H1 (cell line): ENCODE data around the gene PIM1. TPM values are rescaled to one million over a fixed set of nuclear protein-coding genes. Genes with fewer than 3 reads are reported as not detected.

Experiments
- CTCF ChIA-PET: fragments of 300-600 bp; sonication (Branson Sonifier 250); formaldehyde crosslinking; loops from one replicate; lab custom pipeline; 2021; ENCODE audit not compliant: partially characterized antibody; lab: Charles Lee
- POLR2A ChIA-PET: fragments of 300-600 bp; sonication (Branson Sonifier 250); formaldehyde crosslinking; loops from one replicate; lab custom pipeline; 2021; ENCODE audit warnings: inconsistent platforms; ENCODE audit not compliant: partially characterized antibody; lab: Charles Lee
- DNase-seq, 2 experiments: peaks; one replicate each; pipeline versions ENCODE4 v3.0.0 to v3.0.0-alpha.2; 2010 to 2022; ENCODE audit warnings: low spot score in 2 of 2, low read depth in 1 of 2, mixed read lengths in 1 of 2
- FAIRE-seq: peaks from 2 replicates; lab custom pipeline; 2011; peaks lifted over from hg19 to GRCh38; lab: Jason Lieb, UNC
- H2AFZ ChIP-seq: 2 replicates; pipeline ENCODE4 v1.8.1; 2012; ENCODE audit warnings: low read length, inconsistent platforms
- H2AK5ac ChIP-seq: 2 replicates; pipeline ENCODE4 v1.6.1; 2013; ENCODE audit warnings: low read depth, low read length
- H2BK120ac ChIP-seq: replicated peaks from 2 replicates; pipeline ENCODE3; 2013; ENCODE audit warnings: low read depth, low read length, inconsistent platforms
- H2BK12ac ChIP-seq: 2 replicates; pipeline ENCODE4 v1.6.1; 2013; ENCODE audit warnings: low read depth, low read length
- H2BK15ac ChIP-seq: 2 replicates; pipeline ENCODE4 v1.6.1; 2013; ENCODE audit warnings: low read length
- H2BK20ac ChIP-seq: 2 replicates; pipeline ENCODE4 v1.6.1; 2013; ENCODE audit warnings: low read length
- H2BK5ac ChIP-seq: 2 replicates; pipeline ENCODE4 v1.6.1; 2013; ENCODE audit warnings: low read depth, low read length
- H3K14ac ChIP-seq: 2 replicates; pipeline ENCODE4 v1.6.1; 2013; ENCODE audit warnings: inconsistent platforms; ENCODE audit not compliant: insufficient read length
- H3K18ac ChIP-seq: 2 replicates; pipeline ENCODE4 v1.6.1; 2013; ENCODE audit warnings: low read length; ENCODE audit errors: extremely low read depth
- H3K23ac ChIP-seq: 2 replicates; pipeline ENCODE4 v1.6.1; 2013; ENCODE audit warnings: inconsistent platforms; ENCODE audit not compliant: insufficient read length
- H3K23me2 ChIP-seq: 2 replicates; pipeline ENCODE4 v1.6.1; 2013; ENCODE audit warnings: low read depth, low read length
- H3K27ac ChIP-seq: 2 replicates; pipeline ENCODE4 v1.6.1; 2011; ENCODE audit warnings: low read depth, low read length, inconsistent platforms
- H3K27me3 ChIP-seq, 4 experiments: replicated peaks in 1 of 4; 1 replicate in 1 of 4; 2 replicates in 3 of 4; pipeline versions ENCODE4 v1.6.1 to v1.8.1; 2011 to 2013; ENCODE audit warnings: low read length in 3 of 4, mild to moderate bottlenecking in 3 of 4, inconsistent platforms in 2 of 4, mixed read lengths in 2 of 4, moderate library complexity in 1 of 4; ENCODE audit not compliant: control insufficient read depth in 3 of 4, insufficient read depth in 3 of 4; ENCODE audit errors: extremely low read depth in 1 of 4
- H3K36me3 ChIP-seq, 4 experiments: 2 replicates each; pipeline versions ENCODE4 v1.6.1 to v1.8.1; 2011 to 2013; ENCODE audit warnings: mild to moderate bottlenecking in 4 of 4, low read length in 3 of 4, moderate library complexity in 2 of 4, control low read depth in 1 of 4, inconsistent platforms in 1 of 4; ENCODE audit not compliant: insufficient read depth in 4 of 4, control insufficient read depth in 2 of 4
- H3K4ac ChIP-seq: replicated peaks from 2 replicates; pipeline ENCODE3; 2013; ENCODE audit warnings: low read length, low read depth, mixed read lengths, inconsistent platforms; ENCODE audit not compliant: insufficient read length
- H3K4me1 ChIP-seq, 4 experiments: replicated peaks in 1 of 4; 1 replicate in 1 of 4; 2 replicates in 3 of 4; pipeline versions ENCODE4 v1.6.1 to v1.8.1; 2011 to 2013; ENCODE audit warnings: low read length in 3 of 4, inconsistent platforms in 2 of 4, mixed read lengths in 1 of 4; ENCODE audit not compliant: insufficient read depth in 4 of 4, control insufficient read depth in 3 of 4
- H3K4me2 ChIP-seq, 2 experiments: 2 replicates each; pipeline versions ENCODE4 v1.6.1 to v1.8.1; 2011 to 2013; ENCODE audit warnings: low read depth in 2 of 2, low read length in 2 of 2, control low read depth in 1 of 2, inconsistent platforms in 1 of 2, mild to moderate bottlenecking in 1 of 2; ENCODE audit not compliant: insufficient read depth in 1 of 2
- H3K4me3 ChIP-seq, 4 experiments: fragments of 200-600, 300-600 bp in 1 of 4; sonication (generic), shearing (Covaris generic), sonication (Bioruptor Twin) in 1 of 4; 2 replicates each; pipeline versions ENCODE4 v1.5.1 to v1.8.1; 2011 to 2016; ENCODE audit warnings: low read length in 4 of 4, low read depth in 3 of 4, control low read depth in 2 of 4, inconsistent platforms in 2 of 4, mild to moderate bottlenecking in 2 of 4, mixed read lengths in 1 of 4, moderate library complexity in 1 of 4; ENCODE audit not compliant: insufficient read depth in 2 of 4; ENCODE audit errors: extremely low read depth in 1 of 4
- H3K56ac ChIP-seq: replicated peaks from 2 replicates; pipeline ENCODE3; 2013; ENCODE audit warnings: low read depth, mild to moderate bottlenecking, mixed read lengths, low read length, inconsistent platforms; ENCODE audit not compliant: insufficient read length
- H3K79me1 ChIP-seq: 2 replicates; pipeline ENCODE4 v1.6.1; 2013; ENCODE audit warnings: low read depth, low read length, control low read depth
- H3K79me2 ChIP-seq, 2 experiments: 2 replicates each; pipeline versions ENCODE4 v1.6.1 to v1.8.1; 2012 to 2013; ENCODE audit warnings: low read length in 2 of 2, mild to moderate bottlenecking in 2 of 2, inconsistent platforms in 1 of 2; ENCODE audit not compliant: insufficient read depth in 2 of 2, control insufficient read depth in 1 of 2
- H3K9ac ChIP-seq, 4 experiments: replicated peaks in 1 of 4; 1 replicate in 1 of 4; 2 replicates in 3 of 4; pipeline versions ENCODE4 v1.6.1 to v1.8.1; 2011 to 2013; ENCODE audit warnings: low read depth in 3 of 4, low read length in 3 of 4, control low read depth in 2 of 4, mild to moderate bottlenecking in 2 of 4, moderate library complexity in 2 of 4, inconsistent platforms in 1 of 4; ENCODE audit errors: extremely low read depth in 1 of 4
- H3K9me3 ChIP-seq, 2 experiments: 2 replicates each; pipeline versions ENCODE4 v1.6.1 to v1.8.1; 2012 to 2013; ENCODE audit warnings: mild to moderate bottlenecking in 2 of 2, moderate library complexity in 2 of 2, control low read depth in 1 of 2, inconsistent platforms in 1 of 2, low read depth in 1 of 2, low read length in 1 of 2, mixed read lengths in 1 of 2; ENCODE audit not compliant: insufficient read depth in 2 of 2
- H4K20me1 ChIP-seq, 2 experiments: replicated peaks in 1 of 2; 2 replicates each; pipeline versions ENCODE3 to v1.8.1; 2011 to 2013; ENCODE audit warnings: inconsistent platforms in 2 of 2, low read length in 2 of 2, mild to moderate bottlenecking in 1 of 2; ENCODE audit not compliant: insufficient read depth in 2 of 2, control insufficient read depth in 1 of 2
- H4K5ac ChIP-seq: 2 replicates; pipeline ENCODE4 v1.6.1; 2013; ENCODE audit warnings: low read length, low read depth, mixed read lengths, inconsistent platforms; ENCODE audit not compliant: insufficient read length
- H4K8ac ChIP-seq: 2 replicates; pipeline ENCODE4 v1.8.0; 2013; ENCODE audit warnings: mild to moderate bottlenecking, moderate library complexity, low read length, inconsistent platforms; ENCODE audit not compliant: insufficient read depth; ENCODE audit errors: extremely low read depth
- H4K91ac ChIP-seq: replicated peaks from 2 replicates; pipeline ENCODE3; 2013; ENCODE audit warnings: low read length, mixed read lengths, inconsistent platforms; ENCODE audit not compliant: insufficient read length
- CEBPB ChIP-seq: IDR thresholded peaks from 2 replicates; pipeline ENCODE4 v1.6.1; 2012; ENCODE audit warnings: low read depth, low read length
- FOSL1 ChIP-seq: IDR thresholded peaks from 2 replicates; pipeline ENCODE4 v1.6.1; 2011; ENCODE audit warnings: mild to moderate bottlenecking, low read depth, low read length, moderate library complexity; ENCODE audit not compliant: insufficient read depth
- GABPA ChIP-seq: IDR thresholded peaks from 2 replicates; pipeline ENCODE4 v1.6.1; 2011; ENCODE audit warnings: mild to moderate bottlenecking, low read length, moderate library complexity, borderline replicate concordance; ENCODE audit not compliant: insufficient read depth
- HDAC2 ChIP-seq, 2 experiments: fragments of 300-600 bp in 1 of 2; sonication (generic) in 1 of 2; IDR thresholded peaks; 2 replicates each; pipeline ENCODE4 v1.6.1; 2011 to 2012; ENCODE audit warnings: low read depth in 2 of 2, low read length in 2 of 2, mild to moderate bottlenecking in 2 of 2, moderate library complexity in 2 of 2, borderline replicate concordance in 1 of 2, inconsistent platforms in 1 of 2
- WGBS, 2 experiments: shearing (Covaris generic) in 1 of 2; methylation state at CpG; one replicate each; pipeline versions ENCODE4 v1.1.6 to v1.1.7; 2013 to 2015; ENCODE audit warnings: low lambda C conversion rate in 2 of 2, mixed read lengths in 2 of 2, inconsistent platforms in 1 of 2, low coverage in 1 of 2, missing lambda C conversion rate in 1 of 2; ENCODE audit not compliant: insufficient replicate concordance in 2 of 2, insufficient coverage in 1 of 2, insufficient read length in 1 of 2; ENCODE audit errors: extremely low coverage in 1 of 2, missing lambda C conversion rate in 1 of 2; 5-methylcytosine and 5-hydroxymethylcytosine counted together
- polyA plus RNA-seq, 7 experiments: library from polyadenylated mRNA; depleted of rRNA in 3 of 7; stranded (reverse) in 5 of 7; unstranded in 2 of 7; fragments of >200 nt in 5 of 7; fragments of 200-250 nt in 2 of 7; gene quantifications; 1 replicate in 5 of 7; 2 replicates in 1 of 7; 4 replicates in 1 of 7; pipeline versions ENCODE4 v1.2.1 to v1.2.3, GENCODE V29; 2011 to 2013; ENCODE audit warnings: missing spikeins in 2 of 7, mixed read lengths in 2 of 7
- total RNA-seq: library from RNA; stranded (reverse); fragmentation: NEBNext Ultra II Directional; extraction: Animal tissue kit (Norgen Biotek cat#: 25700); gene quantifications from 2 replicates; pipeline ENCODE4 v1.2.1, GENCODE V29; 2021
- TF ChIP-seq, protein P1 (sequence below), 3 experiments: IDR thresholded peaks; 1 replicate in 2 of 3; 2 replicates in 1 of 3; pipeline versions ENCODE4 v1.5.1 to v1.6.1; 2011; ENCODE audit warnings: low read length in 3 of 3, mild to moderate bottlenecking in 3 of 3, inconsistent platforms in 2 of 3, low read depth in 1 of 3, moderate library complexity in 1 of 3; ENCODE audit not compliant: insufficient read depth in 1 of 3; ENCODE audit errors: control extremely low read depth in 1 of 3

Gene PIM1
- total and polyA plus RNA-seq, 2 of the 8 experiments (the other 6 are each of a cell fraction or from before 2014, with no cell fraction given): 25.5 to 94.9 TPM

DNA sequence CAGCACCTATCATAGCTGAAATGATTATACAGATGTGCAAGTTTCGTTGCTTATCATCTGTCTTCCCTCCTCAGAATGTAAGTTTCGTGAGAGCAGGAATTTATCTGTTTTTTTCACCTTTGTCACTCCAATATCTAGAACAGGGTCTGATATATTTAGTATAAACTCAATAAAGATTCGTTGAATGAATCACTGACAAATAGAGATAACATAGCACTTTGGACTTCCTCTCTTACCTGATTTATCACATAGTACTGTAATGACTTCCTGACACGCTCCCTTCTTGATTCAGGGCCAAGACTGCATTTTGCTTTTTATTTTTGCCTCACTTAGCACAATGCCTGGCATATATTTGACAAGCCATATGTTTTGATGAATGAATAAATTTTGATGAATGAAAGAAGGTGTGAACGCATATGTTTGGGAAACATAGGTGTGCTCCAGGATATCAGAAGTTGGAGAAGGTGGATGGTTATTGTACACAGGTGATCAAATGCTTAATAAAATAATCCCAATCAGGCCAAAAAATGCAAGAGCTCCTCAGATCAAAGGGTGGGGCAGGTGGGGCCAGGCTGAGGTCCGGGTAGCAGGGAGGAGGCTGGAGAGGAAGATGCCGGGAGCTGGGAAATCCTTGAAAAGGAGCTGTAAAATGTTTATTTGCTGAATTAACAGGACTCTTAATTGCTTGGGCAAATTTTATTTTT lies 33.0 kb downstream of the PIM1 start:
- WGBS, 2 experiments: 91% methylated on average over 5 of the region's 7 CpGs; no CpG with 5 or more reads in 1 of the 2 experiments
- no peak overlapping the region for H4K91ac ChIP-seq
- H4K5ac ChIP-seq: no peak overlapping the region
- no peak overlapping the region for H2BK20ac ChIP-seq
- H3K4ac ChIP-seq: no peak overlapping the region
- no peaks in the 10 kb centered on the region for H3K36me3 ChIP-seq
- no peak overlapping the region for H3K23ac ChIP-seq
- no peak overlapping the region for H3K4me2 ChIP-seq
- POLR2A ChIA-PET: interaction anchor here (1.0 kb wide), 1 partner anchor 98 kb away, joined by 3 read pairs; no protein-coding TSS in a partner anchor
- no peak overlapping the region for H2BK120ac ChIP-seq
- H2BK12ac ChIP-seq: no peak overlapping the region
- FAIRE-seq (no peak), DNase-seq (no peak)
- H3K27ac ChIP-seq: no peak overlapping the region
- no peak overlapping the region for H3K14ac ChIP-seq
- no peak for TF ChIP-seq GABPA
- no peak for TF ChIP-seq CEBPB
- TF ChIP-seq FOSL1: no peak
- TF ChIP-seq HDAC2 (IDR thresholded peaks at IDR 0.05; ENCODE audit: borderline replicate concordance in 1 of 2, low read depth in 2 of 2, low read length in 2 of 2): no peak
- TF ChIP-seq, protein P1, sequence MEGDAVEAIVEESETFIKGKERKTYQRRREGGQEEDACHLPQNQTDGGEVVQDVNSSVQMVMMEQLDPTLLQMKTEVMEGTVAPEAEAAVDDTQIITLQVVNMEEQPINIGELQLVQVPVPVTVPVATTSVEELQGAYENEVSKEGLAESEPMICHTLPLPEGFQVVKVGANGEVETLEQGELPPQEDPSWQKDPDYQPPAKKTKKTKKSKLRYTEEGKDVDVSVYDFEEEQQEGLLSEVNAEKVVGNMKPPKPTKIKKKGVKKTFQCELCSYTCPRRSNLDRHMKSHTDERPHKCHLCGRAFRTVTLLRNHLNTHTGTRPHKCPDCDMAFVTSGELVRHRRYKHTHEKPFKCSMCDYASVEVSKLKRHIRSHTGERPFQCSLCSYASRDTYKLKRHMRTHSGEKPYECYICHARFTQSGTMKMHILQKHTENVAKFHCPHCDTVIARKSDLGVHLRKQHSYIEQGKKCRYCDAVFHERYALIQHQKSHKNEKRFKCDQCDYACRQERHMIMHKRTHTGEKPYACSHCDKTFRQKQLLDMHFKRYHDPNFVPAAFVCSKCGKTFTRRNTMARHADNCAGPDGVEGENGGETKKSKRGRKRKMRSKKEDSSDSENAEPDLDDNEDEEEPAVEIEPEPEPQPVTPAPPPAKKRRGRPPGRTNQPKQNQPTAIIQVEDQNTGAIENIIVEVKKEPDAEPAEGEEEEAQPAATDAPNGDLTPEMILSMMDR (IDR thresholded peaks at IDR 0.05; ENCODE audit: control extremely low read depth in 1 of 3, insufficient read depth in 1 of 3, low read depth in 1 of 3, low read length in 3 of 3): no peak
- CTCF ChIA-PET: interaction anchor here (17.6 to 34.9 kb wide), 2 partner anchors 150 to 180 kb away, joined by 363 to 866 read pairs; no protein-coding TSS in a partner anchor
- no peak overlapping the region for H3K56ac ChIP-seq
- peaks cover 0 to 2% of the 10 kb centered on the region in 2 experiments for H4K20me1 ChIP-seq
- H3K27me3 ChIP-seq: no peaks in the 10 kb centered on the region; a peak in 1 of 7 replicates
- no peak overlapping the region for H2BK15ac ChIP-seq
- no peak overlapping the region for H2AK5ac ChIP-seq
- peaks cover 5% of the 10 kb centered on the region; the same call in 1 of the 2 replicates for H3K23me2 ChIP-seq
- H3K4me3 ChIP-seq: no peak overlapping the region
- H3K79me1 ChIP-seq: no peaks in the 10 kb centered on the region
- no peak overlapping the region for H2BK5ac ChIP-seq
- H2AFZ ChIP-seq: no peak overlapping the region
- H3K79me2 ChIP-seq: no peaks in the 10 kb centered on the region
- H3K18ac ChIP-seq: no peak overlapping the region
- no peaks in the 10 kb centered on the region; a peak in 1 of 7 replicates for H3K4me1 ChIP-seq
- no peaks in the 10 kb centered on the region for H3K9me3 ChIP-seq
- no peak overlapping the region for H4K8ac ChIP-seq
- H3K9ac ChIP-seq: no peak overlapping the region
